Adrenal gland (tissue), 5 donors: ENCODE measurements around the gene AFAP1L1.

Experiments used
- CTCF ChIP-seq, 6 experiments: fragments of 450-650 bp in 4 of 6; fragments of 200-600 bp in 2 of 6; sonication (generic) in 1 of 6; IDR thresholded peaks; 1 replicate in 5 of 6; 2 replicates in 1 of 6; pipeline versions ENCODE4 v1.5.1 to v1.8.0; 2016 to 2021; ENCODE audit warnings: antibody characterized with exemption in 6 of 6, mild to moderate bottlenecking in 2 of 6, moderate library complexity in 1 of 6
- POLR2A ChIP-seq, 2 donors: fragments of 450-650 bp; IDR thresholded peaks; one replicate each; pipeline ENCODE4 v1.6.1; 2017; ENCODE audit warnings: antibody characterized with exemption in 2 of 2, mild to moderate bottlenecking in 2 of 2, moderate library complexity in 1 of 2
- donor health status: DM: no; HTN: no; CAD: no.

GRCh38 chr5:149239917-149240316 is 31.7 kb upstream of the AFAP1L1 start:
- TF ChIP-seq CTCF (IDR thresholded peaks at IDR 0.05), result no peak
- no peak for TF ChIP-seq POLR2A (IDR thresholded peaks at IDR 0.05)
